ENCODE results near the gene FEZ2.

GRCh38 chr2:36536776-36537175 lies 61.2 kb downstream of the FEZ2 start:
- TF ChIP-seq JUN (IDR thresholded peaks at IDR 0.05; ENCODE audit: low read depth, low read length): no peak
- TF ChIP-seq CTCF (IDR thresholded peaks at IDR 0.05; ENCODE audit: control extremely low read depth in 1 of 3, insufficient read depth in 1 of 3, low read depth in 1 of 3, low read length in 3 of 3): no peak
- TF ChIP-seq FOSL1 (IDR thresholded peaks at IDR 0.05; ENCODE audit: insufficient read depth, low read depth, low read length): no peak
- no peak for TF ChIP-seq HDAC6 (IDR thresholded peaks at IDR 0.05; ENCODE audit: low read depth, low read length)
- no peak for TF ChIP-seq GABPA (IDR thresholded peaks at IDR 0.05; ENCODE audit: borderline replicate concordance, insufficient read depth, low read length)
- TF ChIP-seq ATF2 (IDR thresholded peaks at IDR 0.05; ENCODE audit: low read length): no peak
- TF ChIP-seq TBP (IDR thresholded peaks at IDR 0.05; ENCODE audit: low read depth, low read length): no peak
- no peak for TF ChIP-seq ATF3 (IDR thresholded peaks at IDR 0.05; ENCODE audit: insufficient read depth, low read depth, low read length)
- TF ChIP-seq RAD21 (IDR thresholded peaks at IDR 0.05 in 1 of 2, conservative IDR thresholded peaks at IDR 0.05 in 1 of 2; ENCODE audit: low read depth in 2 of 2, low read length in 2 of 2): no peak
